ENCODE data around the gene ADCY10. TPM values are rescaled to one million over a fixed set of nuclear protein-coding genes. Genes with fewer than 3 reads are reported as not detected.

ADCY10 gene
- total RNA-seq, 1 experiment from 2014 or later: 0.10 TPM

GRCh38 chr1:167821969-167822685 lies 91.8 kb downstream of the ADCY10 start:
- CTCF ChIA-PET: no interaction called here
- H3K9me3 ChIP-seq (ENCODE audit: control insufficient read depth, insufficient read depth, low read depth, low read length): no peaks in the 10 kb centered on the region
- no peaks in the 10 kb centered on the region for H3K36me3 ChIP-seq (ENCODE audit: control insufficient read depth, insufficient read depth, low read length)
- intact Hi-C loops (cut with micrococcal nuclease; ENCODE audit: unreplicated experiment) (no loop called here), in situ Hi-C loops (cut with HindIII; ENCODE audit: low pct_unique_long_range_greater_than_20kb, low sequenced_read_pairs) (no loop called here)
- no peak for ATAC-seq
- BruUV-seq (replicated peaks): no TSS peak
- TF ChIP-seq REST (IDR thresholded peaks at IDR 0.05; ENCODE audit: insufficient read depth in 1 of 2, low read depth in 2 of 2, low read length in 1 of 2) (no peak), SIN3A (IDR thresholded peaks at IDR 0.05; ENCODE audit: borderline replicate concordance, insufficient read depth, low read depth, low read length) (no peak), TCF7L2 (IDR thresholded peaks at IDR 0.05; ENCODE audit: low read depth, low read length) (no peak), CTCF (IDR thresholded peaks at IDR 0.05) (no peak), POLR2AphosphoS5 (IDR thresholded peaks at IDR 0.05; ENCODE audit: low read depth, low read length) (no peak)
- no peaks in the 10 kb centered on the region for H3K27me3 ChIP-seq (ENCODE audit: control insufficient read depth, insufficient read depth, low read length)
- H3K4me1 ChIP-seq (ENCODE audit: control insufficient read depth, insufficient read depth, low read length): peaks cover 4% of the 10 kb centered on the region; the same call in 1 of the 2 replicates
- H3K27ac ChIP-seq (ENCODE audit: low read length): no peak overlapping the region
- POLR2A ChIA-PET: no interaction called here
- H3K4me3 ChIP-seq (ENCODE audit: low read depth in 2 of 2, low read length in 2 of 2): no peak overlapping the region
- no peak for DNase-seq (ENCODE audit: low read depth, low spot score)

GRCh38 chr1:167821356-167821685 lies 92.6 kb downstream of the ADCY10 start:
- Histone ChIP-seq H3K4me3 (ENCODE audit: low read depth in 2 of 2, low read length in 2 of 2) (no peak overlapping the region), H3K27ac (ENCODE audit: low read length) (no peak overlapping the region), H3K36me3 (ENCODE audit: control insufficient read depth, insufficient read depth, low read length) (no peaks in the 10 kb centered on the region), H3K27me3 (ENCODE audit: control insufficient read depth, insufficient read depth, low read length) (no peaks in the 10 kb centered on the region), H3K4me1 (ENCODE audit: control insufficient read depth, insufficient read depth, low read length) (peaks cover 4% of the 10 kb centered on the region; the same call in 1 of the 2 replicates), H3K9me3 (ENCODE audit: control insufficient read depth, insufficient read depth, low read depth, low read length) (no peaks in the 10 kb centered on the region)
- DNase-seq (ENCODE audit: low read depth, low spot score): no peak
- ChIA-PET CTCF (no interaction called here), POLR2A (no interaction called here)
- in situ Hi-C loops (cut with HindIII; ENCODE audit: low pct_unique_long_range_greater_than_20kb, low sequenced_read_pairs): no loop called here
- intact Hi-C loops (cut with micrococcal nuclease; ENCODE audit: unreplicated experiment): no loop called here
- no peak for ATAC-seq
- TF ChIP-seq POLR2AphosphoS5 (IDR thresholded peaks at IDR 0.05; ENCODE audit: low read depth, low read length): no peak
- TF ChIP-seq SIN3A (IDR thresholded peaks at IDR 0.05; ENCODE audit: borderline replicate concordance, insufficient read depth, low read depth, low read length): no peak
- TF ChIP-seq CTCF (IDR thresholded peaks at IDR 0.05): no peak
- TF ChIP-seq TCF7L2 (IDR thresholded peaks at IDR 0.05; ENCODE audit: low read depth, low read length): no peak
- no peak for TF ChIP-seq REST (IDR thresholded peaks at IDR 0.05; ENCODE audit: insufficient read depth in 1 of 2, low read depth in 2 of 2, low read length in 1 of 2)
- no TSS peak for BruUV-seq (replicated peaks)
